ENCODE data around the gene ITCH.
A peak's percentile ranks its signal among the peaks of the same experiment; 100 is the strongest.
"Not testable (repeated sequence)": the region's sequence is repeated elsewhere in the genome, so short reads cannot be mapped to it uniquely, and the experiment has no call there.

ITCH gene

DNA sequence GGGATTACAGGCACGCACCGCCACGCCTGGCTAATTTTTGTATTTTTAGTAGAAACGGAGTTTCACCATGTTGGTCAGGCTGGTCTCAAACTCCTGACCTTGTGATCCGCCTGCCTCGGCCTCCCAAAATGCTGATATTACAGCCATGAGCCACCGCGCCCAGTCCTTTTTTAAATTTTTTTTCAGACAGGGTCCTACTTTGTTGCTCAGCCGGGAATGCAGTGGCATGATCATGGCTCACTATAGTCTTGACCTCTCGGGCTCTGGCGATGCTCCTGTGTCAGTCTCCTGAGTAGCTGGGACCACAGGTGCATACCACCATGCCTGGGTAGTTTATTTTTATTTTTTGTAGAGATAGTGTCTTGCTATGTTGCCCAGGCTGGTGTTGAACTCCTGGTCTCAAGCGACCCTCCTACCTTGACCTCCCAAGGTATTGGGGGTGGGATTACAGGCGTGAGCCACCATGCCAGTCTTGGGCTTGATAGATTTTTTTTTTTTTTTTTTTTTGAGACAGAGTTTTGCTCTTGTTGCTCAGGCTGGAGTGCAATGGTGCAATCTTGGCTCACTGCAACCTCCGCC lies 19.9 kb downstream of the ITCH start:
- DNase-seq, result not testable (repeated sequence)

- DNase-seq, result no peak
Observed at GRCh38 chr20:34385464-34385863, 22.4 kb downstream of the ITCH start.

DNA sequence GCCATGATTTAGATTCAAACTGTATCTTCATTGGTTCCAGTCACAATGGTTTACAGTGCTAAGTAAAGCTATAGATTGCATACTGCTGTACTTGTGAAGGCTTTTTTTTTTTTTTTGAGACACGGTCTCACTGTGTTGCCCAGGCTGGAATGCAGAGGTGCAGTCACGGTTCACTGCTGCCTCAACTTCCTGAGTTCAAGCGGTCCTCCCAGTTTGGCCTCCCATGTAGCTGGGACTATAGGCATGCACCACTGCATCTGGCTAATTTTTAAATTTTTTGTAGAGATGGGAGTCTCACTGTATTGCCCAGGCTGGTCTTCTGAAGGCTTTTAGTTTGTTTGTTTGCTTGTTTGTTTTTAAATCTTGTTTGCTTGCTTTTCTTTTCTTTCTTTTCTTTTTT lies 24.9 kb downstream of the ITCH start:
- no peak for DNase-seq

GRCh38 chr20:34388678-34389077 lies 25.6 kb downstream of the ITCH start:
- DNase-seq, result no peak

DNA sequence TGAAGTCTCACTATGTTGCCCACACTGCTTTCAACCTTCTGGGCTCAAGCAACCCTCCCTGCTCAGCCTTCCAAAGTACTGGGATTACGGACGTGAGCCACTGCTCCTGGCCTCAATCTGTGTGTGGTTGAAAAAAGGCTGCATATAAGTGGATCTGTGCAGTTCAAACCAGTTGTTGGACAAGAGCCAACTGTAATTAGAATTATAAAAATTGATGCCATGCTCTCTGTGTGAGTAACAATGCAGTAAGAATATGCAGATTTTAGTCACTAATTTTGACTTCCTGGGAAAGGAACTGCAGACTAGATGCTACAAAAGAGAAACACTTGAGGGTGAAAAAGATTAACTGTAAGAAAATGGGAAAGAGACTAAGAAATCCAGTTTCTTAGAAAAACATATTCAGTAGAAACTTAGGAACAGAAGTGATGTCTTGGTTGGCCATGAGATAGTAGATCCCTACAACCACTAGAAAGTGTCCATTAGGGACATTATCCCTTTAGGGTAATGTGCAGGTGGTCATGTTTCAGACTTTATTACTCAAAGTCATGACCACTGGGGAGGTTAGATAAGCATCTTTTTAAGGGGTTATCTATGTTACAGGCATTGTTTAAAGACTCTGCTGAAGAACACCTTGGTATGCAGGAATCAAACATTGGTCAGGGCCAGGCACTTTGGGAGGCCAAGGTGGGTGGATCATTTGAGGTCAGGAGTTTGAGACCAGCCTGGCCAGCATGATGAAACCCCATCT lies 26.3 kb downstream of the ITCH start:
- DNase-seq, result no peak

GRCh38 chr20:34389954-34390555 lies 27.0 kb downstream of the ITCH start:
- DNase-seq, result no peak

- no peak for DNase-seq
Observed at GRCh38 chr20:34396408-34396807, 33.3 kb downstream of the ITCH start.

- DNase-seq, result no peak
Observed at GRCh38 chr20:34397096-34397495, 34.0 kb downstream of the ITCH start.

GRCh38 chr20:34400776-34401175 lies 37.7 kb downstream of the ITCH start:
- DNase-seq, result not testable (repeated sequence)

GRCh38 chr20:34401741-34402455 lies 38.8 kb downstream of the ITCH start:
- DNase-seq, result peak in 1 of 4 experiments; percentile 1

- DNase-seq, result no peak
Observed at GRCh38 chr20:34402461-34402860, 39.4 kb downstream of the ITCH start.

DNA sequence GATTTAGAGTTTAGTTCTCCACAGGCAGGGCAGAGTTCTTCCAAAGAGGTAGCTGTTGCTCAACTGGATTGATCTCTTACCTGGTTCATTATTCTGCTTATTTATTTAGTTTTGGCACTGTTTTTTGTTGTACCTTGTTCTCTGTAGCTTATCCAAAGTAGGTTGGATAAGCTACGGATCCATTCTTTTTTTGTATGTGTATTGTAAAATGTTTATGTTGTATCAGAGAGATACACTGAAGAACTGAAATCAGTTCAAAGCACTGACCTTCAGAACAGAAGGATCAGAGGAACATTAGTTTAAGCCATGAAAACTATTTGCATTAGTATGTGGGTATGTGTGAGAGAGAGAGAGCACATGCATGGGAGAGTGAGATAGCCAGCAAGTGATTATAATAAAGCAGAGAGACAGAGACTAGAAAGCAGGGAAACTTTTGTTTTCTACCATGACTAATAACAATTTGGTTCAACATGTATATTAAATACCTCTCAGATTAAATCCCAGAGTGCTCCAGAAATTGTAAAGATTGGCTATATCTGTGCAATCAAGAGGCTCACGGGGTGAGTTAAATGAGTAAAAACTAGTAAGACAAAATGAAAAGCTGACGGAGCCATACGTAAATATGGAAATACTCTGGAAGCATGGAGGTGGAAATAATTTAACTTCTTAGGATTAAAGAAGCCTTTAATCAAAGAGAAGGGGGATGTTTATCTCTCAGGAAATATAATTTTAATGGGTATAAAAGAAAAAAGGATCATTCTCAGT lies 40.2 kb downstream of the ITCH start:
- DNase-seq, result no peak

DNA sequence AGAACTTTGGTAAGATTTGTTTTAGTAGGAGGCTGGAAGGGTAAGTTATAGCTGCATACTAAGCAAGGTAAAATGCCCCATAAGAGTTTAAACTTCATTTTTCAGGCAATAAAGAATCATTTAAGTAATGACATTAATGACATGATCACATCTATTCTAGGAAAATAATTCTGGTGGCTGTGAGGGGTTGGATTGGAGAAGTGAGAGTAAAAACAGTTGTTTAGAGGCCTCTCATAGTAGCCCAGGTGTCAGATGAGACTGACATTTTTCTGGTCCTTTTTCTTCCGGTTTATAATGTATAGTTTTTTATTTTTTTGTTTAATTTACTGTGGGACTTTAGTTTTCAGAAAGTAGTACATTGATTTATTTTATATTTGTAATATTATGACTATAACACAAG lies 40.8 kb downstream of the ITCH start:
- DNase-seq, result no peak

- DNase-seq, result no peak
Observed at GRCh38 chr20:34404803-34405202, 41.7 kb downstream of the ITCH start.

- not testable (repeated sequence) for DNase-seq
Observed at GRCh38 chr20:34405247-34405651, 42.2 kb downstream of the ITCH start.

GRCh38 chr20:34405942-34406341 lies 42.9 kb downstream of the ITCH start:
- not testable (repeated sequence) for DNase-seq

GRCh38 chr20:34407962-34408474 lies 44.9 kb downstream of the ITCH start:
- DNase-seq, result no peak

DNA sequence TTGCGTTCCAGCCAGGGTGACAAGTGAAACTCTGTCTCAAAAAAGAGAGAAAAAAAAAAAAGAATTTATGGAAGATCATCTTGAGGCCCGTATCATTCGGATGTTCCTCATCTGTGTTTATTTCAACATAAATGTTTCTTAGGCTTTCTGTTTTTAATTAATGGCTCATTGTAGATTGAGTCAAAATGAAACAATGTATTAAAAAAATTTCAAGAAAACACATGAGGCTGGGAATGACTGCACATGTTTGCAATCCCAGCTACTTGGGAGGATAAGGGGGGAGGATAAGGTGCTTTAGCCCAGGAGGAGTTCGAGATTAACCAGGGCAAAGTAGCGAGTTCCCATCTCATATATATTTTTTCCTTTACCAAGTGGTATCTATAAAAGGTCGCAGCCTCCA lies 47.3 kb downstream of the ITCH start:
- DNase-seq, result no peak

- DNase-seq, result no peak
Observed at GRCh38 chr20:34412453-34412852, 49.4 kb downstream of the ITCH start.

DNA sequence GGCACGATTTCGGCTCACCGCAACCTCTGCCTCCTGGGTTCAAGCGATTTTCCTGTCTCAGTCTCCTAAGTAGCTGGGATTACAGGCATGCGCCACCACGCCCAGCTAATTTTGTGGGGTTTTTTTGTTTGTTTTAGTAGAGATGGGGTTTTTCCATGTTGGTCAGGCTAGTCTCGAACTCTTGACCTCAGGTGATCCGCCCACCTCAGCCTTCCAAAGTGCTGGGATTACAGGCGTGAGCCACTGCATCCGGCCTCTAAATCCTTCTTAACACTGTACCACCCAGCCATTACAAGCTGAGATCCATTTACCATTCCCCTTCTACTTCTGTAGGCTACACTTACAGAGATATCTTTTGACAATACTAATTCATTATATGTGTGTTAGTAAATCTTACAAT lies 51.5 kb downstream of the ITCH start:
- DNase-seq, result not testable (repeated sequence)

GRCh38 chr20:34415079-34415478 lies 52.0 kb downstream of the ITCH start:
- DNase-seq, result no peak

GRCh38 chr20:34420146-34420545 lies 57.1 kb downstream of the ITCH start:
- no peak for DNase-seq

GRCh38 chr20:34420975-34421374 lies 57.9 kb downstream of the ITCH start:
- DNase-seq, result no peak

Data from activated CD4-positive, CD25-positive, alpha-beta regulatory T cell (primary cell).